GM18909 (cell line): ENCODE measurements around the gene VSTM4.

Source experiments
- ATAC-seq: cut with Tn5 transposase; IDR thresholded peaks from one replicate; pipeline ENCODE4 v1.9.1; 2021; ENCODE audit warnings: mild to moderate bottlenecking; ENCODE audit not compliant: unreplicated experiment, poor library complexity

The VSTM4 gene

DNA sequence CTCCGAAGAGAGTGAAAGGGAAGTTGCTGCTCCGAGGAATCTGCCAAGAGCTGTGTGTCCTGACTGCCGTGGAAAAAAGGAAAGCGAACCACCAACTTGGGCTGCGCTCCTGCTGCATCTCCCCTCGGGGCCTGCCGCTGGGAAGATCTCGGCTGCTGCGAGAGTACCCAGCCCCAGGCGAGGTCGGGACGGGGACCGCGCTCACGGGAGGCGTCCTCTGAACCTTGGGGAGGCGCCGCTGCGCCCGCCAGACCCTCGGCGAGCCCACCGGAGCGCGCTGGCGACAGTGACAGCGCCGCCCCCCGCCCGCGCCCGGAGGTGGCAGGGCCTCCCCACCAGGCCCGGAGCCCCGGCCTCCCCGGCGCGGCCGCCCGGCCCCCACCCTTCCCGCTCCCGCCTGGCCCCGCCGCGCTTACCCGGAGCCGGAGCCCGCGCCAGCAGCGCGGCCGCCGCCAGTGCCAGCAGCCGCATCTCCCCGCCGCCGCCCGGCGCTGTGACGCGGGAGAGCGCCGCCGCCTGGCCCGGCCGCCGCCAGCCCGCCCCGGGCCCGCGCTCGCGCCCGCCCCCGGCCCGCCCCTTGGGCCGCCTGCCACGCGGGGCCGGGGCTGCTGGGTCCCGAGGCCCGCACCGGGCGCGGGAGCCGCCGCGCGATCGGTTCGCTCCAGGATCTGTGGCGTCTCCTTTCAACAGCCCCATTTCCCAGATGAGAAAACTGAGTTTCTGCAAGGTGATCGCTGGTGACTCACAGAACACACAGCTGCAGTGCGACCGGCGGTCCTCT lies at the start of gene VSTM4:
Gene VSTM4 (minus strand): TSS at position 508 of the 781 bp plus-strand sequence. CDS start 37 bp downstream, at position 471.
- no peak for ATAC-seq

DNA sequence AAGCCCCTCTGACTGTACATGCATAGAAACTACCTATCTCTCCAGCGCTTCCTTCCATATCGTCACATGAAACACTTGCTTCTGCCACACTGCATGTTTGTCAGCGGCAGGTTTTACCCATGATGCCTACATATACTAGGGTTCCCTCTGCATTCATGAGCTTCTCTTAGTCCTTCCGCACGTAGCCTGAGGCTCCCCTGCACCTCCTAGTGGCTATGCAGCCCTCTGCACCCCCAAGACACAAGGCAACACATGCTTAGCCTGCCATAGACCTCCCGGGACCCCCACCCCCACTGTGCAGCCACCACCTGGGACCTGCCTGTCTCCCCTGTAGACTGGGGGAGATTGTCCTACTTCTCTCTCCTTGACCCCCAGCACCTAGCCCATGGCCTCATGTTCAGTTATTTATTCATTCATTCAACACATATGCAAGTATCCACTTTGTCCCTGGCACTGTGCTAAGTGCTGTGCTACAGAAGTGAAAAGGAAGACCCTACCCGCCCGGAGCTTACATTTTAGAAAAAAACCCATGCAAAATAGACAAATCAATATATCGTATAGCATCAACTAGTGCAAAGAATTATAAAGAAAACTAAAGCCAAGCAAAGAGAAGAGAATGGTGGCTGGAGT lies 49.4 kb upstream of the VSTM4 start:
- ATAC-seq, result peak; percentile 83

- no peak for ATAC-seq
These were observed 48.4 kb upstream of the VSTM4 start for GRCh38 chr10:49163741-49164140.

DNA sequence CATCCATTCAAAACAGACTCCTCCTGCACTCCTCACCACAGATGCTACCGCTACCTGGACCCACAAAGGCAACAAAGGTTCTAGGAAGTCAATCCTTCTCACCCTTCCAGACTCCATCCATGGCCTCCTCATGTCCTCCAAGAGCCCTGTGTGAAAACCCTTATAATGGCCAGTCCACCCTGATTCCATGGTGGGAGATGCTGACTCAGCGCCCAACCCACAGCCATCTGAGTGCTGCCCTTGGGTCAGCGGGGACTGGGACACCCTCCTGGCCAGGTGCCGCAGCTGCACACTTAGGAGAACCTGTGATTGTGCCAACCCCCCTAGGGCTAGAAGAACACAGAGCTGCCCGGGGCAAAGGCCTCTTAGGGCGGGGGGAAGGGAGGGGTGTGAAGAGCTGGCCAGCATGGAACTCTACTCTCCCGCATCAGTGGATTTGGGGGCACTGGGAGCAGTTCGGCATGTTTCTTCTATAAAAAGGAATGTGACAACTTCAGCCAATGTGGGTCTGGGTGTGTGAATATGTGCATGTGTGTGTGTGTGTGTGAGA lies 47.5 kb upstream of the VSTM4 start:
- ATAC-seq, result no peak

DNA sequence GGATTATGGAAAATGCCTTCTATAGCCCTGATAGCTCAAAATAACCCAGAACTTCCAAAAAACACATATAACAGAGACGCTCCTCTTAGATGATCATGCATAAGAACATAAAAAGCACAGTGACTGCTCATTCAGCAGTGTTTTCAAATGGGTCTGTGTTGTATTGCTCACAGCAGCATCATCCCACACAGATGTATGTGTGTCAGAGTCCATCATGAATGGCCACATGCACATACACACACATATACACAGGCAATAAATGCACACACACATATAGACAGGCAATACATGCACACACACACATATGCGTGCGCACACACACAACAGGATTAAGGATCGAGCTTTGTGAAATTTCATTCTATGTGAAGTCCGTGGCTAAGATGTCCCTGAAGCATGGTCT lies 46.7 kb upstream of the VSTM4 start:
- ATAC-seq, result no peak

DNA sequence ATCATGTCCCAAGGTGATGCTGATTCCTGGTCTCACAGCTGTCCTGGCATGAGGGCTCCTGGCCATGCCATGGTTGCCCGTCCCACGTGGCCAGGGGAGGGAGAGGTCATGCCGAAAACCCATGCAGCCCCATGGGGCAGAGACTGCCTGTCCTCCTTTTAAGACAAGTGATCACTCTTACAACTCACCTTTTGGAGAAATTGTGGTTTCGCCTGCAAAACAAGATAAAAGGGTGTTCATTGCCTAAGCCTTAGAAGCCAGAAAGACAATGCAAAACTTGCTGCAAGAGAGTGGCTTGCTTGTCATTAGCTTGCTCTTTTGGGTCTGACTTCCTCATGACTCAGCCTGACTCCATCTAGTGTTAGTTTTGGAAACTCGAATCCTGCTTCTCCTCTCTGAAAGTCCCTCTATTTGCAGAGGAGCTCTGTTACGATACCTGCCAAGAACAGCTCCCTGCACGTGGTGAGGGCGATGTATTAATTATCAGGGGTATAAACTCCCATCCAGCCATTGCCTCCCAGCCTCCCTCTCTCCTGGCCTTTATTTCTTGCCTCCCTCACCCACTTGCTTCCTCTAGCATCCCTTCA lies 46.2 kb upstream of the VSTM4 start:
- ATAC-seq, result no peak

- no peak for ATAC-seq
These were observed 45.5 kb upstream of the VSTM4 start for GRCh38 chr10:49160814-49161213.

DNA sequence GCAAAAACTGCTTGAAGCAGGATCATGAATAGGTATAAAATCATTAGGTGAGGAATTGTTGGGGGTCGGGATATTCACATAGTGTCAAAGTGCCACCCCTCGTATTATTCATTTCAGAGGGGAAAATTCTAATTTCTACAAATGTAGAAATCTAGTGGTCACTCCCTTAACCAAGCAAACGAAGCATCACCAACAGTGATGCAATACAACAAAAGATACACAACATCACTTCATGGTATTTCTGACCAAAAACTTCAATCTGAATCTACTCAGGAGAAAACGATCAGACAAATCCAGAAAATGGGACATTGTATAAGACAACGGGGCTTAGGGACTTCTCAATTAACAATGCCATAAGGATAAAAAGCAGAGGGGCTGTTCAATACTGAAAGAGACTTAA lies 44.8 kb upstream of the VSTM4 start:
- no peak for ATAC-seq

- ATAC-seq, result no peak
These were observed 43.6 kb upstream of the VSTM4 start for GRCh38 chr10:49158915-49159314.

GRCh38 chr10:49158404-49158803 lies 43.1 kb upstream of the VSTM4 start:
- no peak for ATAC-seq

- no peak for ATAC-seq
These were observed 41.9 kb upstream of the VSTM4 start for GRCh38 chr10:49157229-49157628.

- no peak for ATAC-seq
These were observed 39.3 kb upstream of the VSTM4 start for GRCh38 chr10:49154641-49155040.

DNA sequence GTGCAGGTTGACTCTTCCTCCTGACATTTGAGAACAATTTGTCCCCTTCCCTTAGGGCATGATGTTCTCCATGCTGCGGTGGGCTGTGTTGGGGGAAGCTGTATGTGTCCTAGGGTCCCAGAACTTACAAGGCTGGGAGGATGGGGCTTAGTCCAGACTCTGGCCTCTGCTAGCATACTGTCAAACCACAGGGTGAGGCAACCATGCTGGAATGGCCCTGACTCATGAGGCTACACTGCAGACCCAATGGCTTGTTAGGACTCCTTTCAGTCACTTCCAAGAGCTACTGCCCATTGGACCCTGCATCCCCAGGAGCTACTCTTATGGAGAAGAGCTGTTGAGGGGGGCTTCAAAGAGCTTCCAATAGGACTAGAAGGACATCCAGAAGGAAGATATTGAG lies 38.6 kb upstream of the VSTM4 start:
- no peak for ATAC-seq

- no peak for ATAC-seq
These were observed 37.8 kb upstream of the VSTM4 start for GRCh38 chr10:49153115-49153514.

DNA sequence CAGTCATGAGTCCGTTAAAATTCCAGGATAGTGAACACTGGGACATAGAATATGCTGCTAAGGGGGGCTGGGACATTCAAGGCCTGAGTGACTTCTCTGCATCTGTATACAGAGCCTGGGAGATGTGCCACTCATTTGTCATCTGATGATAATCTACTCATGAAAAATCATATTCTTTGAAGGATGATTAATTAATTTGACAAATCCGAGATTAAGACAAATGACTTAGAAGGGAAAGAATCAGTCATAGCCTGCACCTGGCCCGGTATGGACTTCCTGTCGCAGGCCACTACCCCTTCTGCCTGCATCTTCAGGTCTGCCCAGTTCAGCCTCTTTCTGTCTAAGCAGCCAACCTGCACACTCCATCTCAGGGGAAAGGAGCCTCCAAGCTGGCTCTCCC lies 37.3 kb upstream of the VSTM4 start:
- ATAC-seq, result no peak

GRCh38 chr10:49152037-49152436 lies 36.7 kb upstream of the VSTM4 start:
- ATAC-seq, result no peak

DNA sequence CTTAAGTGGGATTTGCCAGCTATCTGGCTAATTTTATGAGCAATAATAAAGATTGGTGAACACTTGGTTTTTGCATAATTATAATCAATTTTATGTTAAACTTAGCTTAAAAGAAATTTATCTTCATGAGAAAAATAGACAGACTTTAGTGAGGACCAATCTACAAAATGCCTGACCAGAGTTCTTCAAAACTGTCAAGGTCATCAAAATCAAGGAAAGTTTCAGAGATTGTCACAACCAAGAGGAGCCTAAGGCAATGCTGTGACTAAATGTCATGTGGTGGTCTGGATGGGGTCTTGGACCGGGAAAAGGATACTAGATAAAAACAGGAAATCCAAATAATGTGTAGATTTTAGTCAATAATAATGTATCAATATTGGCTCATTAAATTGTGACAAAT lies 36.2 kb upstream of the VSTM4 start:
- ATAC-seq, result no peak

- ATAC-seq, result no peak
These were observed 35.7 kb upstream of the VSTM4 start for GRCh38 chr10:49151025-49151445.

DNA sequence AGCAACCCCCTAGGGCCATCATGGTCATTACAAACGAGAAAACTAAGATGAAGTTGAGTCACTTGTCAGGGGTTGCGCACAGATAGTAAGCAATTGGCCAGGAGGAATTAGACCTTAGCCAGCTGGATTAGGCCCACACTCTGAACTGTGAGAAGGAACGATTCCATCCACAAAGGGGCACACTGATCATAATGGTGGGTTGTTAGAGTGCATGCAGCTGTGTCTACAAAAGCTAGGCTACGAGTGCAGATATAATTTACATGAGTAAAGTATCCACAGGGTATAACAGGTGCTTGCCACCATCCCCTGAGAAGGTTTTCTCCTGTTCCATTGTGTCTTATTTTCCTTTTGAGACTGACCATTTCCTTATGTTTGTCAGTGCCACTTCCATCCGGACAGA lies 35.1 kb upstream of the VSTM4 start:
- ATAC-seq, result no peak

- ATAC-seq, result no peak
These were observed 34.6 kb upstream of the VSTM4 start for GRCh38 chr10:49149881-49150280.

- no peak for ATAC-seq
These were observed 28.9 kb upstream of the VSTM4 start for GRCh38 chr10:49144058-49144720.
